CD14-positive monocyte (primary cell): ENCODE results near the gene THRSP. TPM values are rescaled to one million over a fixed set of nuclear protein-coding genes. Genes with fewer than 3 reads are reported as not detected.
"Not testable (repeated sequence)": the region's sequence is repeated elsewhere in the genome, so short reads cannot be mapped to it uniquely, and the experiment has no call there.

Experiments used
- DNase-seq, 3 donors: peaks; one replicate each; pipeline ENCODE4 v3.0.0-alpha.2; 2011 to 2022
- H2AFZ ChIP-seq: 2 replicates; pipeline ENCODE4 v1.6.0; 2012; ENCODE audit warnings: mild to moderate bottlenecking, low read depth, low read length, inconsistent platforms; ENCODE audit not compliant: insufficient read depth, poor library complexity, severe bottlenecking
- H3K27ac ChIP-seq, 2 donors: 1 replicate in 1 of 2; 2 replicates in 1 of 2; pipeline ENCODE4 v1.5.1; 2012 to 2013; ENCODE audit warnings: low read length in 2 of 2, control low read depth in 1 of 2, inconsistent platforms in 1 of 2, low read depth in 1 of 2, mild to moderate bottlenecking in 1 of 2
- H3K27me3 ChIP-seq, 2 donors: one replicate each; pipeline versions ENCODE4 v1.6.0 to v1.6.1; 2011 to 2013; ENCODE audit warnings: low read length in 2 of 2; ENCODE audit not compliant: control insufficient read depth in 2 of 2, insufficient read depth in 2 of 2
- H3K36me3 ChIP-seq, 2 donors: replicated peaks in 1 of 2; 1 replicate in 1 of 2; 2 replicates in 1 of 2; pipeline versions ENCODE4 v1.5.1 to v1.6.1; 2012 to 2013; ENCODE audit warnings: low read length in 2 of 2, control low read depth in 1 of 2, inconsistent platforms in 1 of 2, mild to moderate bottlenecking in 1 of 2; ENCODE audit not compliant: insufficient read depth in 2 of 2, control insufficient read depth in 1 of 2
- H3K4me1 ChIP-seq, 2 donors: 1 replicate in 1 of 2; 2 replicates in 1 of 2; pipeline versions ENCODE4 v1.5.1 to v1.6.1; 2012 to 2013; ENCODE audit warnings: low read length in 2 of 2, control low read depth in 1 of 2, inconsistent platforms in 1 of 2, mild to moderate bottlenecking in 1 of 2, moderate library complexity in 1 of 2; ENCODE audit not compliant: insufficient read depth in 2 of 2, control insufficient read depth in 1 of 2
- H3K4me2 ChIP-seq: replicated peaks from 2 replicates; pipeline ENCODE3; 2012; ENCODE audit warnings: low read length, moderate library complexity, mild to moderate bottlenecking; ENCODE audit not compliant: poor library complexity, severe bottlenecking; ENCODE audit errors: extremely low read depth
- H3K4me3 ChIP-seq, 3 experiments: fragments of 200-600 bp in 1 of 3; sonication (generic) in 1 of 3; replicated peaks in 1 of 3; 1 replicate in 2 of 3; 2 replicates in 1 of 3; pipeline ENCODE4 v1.5.1; 2011 to 2013; ENCODE audit warnings: low read length in 3 of 3, mild to moderate bottlenecking in 3 of 3, control low read depth in 2 of 3, low read depth in 2 of 3, inconsistent platforms in 1 of 3, moderate library complexity in 1 of 3
- H3K79me2 ChIP-seq: 2 replicates; pipeline ENCODE4 v1.6.0; 2012; ENCODE audit warnings: mild to moderate bottlenecking, control low read depth, inconsistent platforms, low read length, moderate library complexity; ENCODE audit not compliant: insufficient read depth
- H3K9ac ChIP-seq: 2 replicates; pipeline ENCODE4 v1.6.0; 2017; ENCODE audit warnings: low read length, mild to moderate bottlenecking; ENCODE audit not compliant: insufficient read depth, poor library complexity, severe bottlenecking
- H3K9me3 ChIP-seq, 2 donors: replicated peaks in 1 of 2; 1 replicate in 1 of 2; 2 replicates in 1 of 2; pipeline versions ENCODE4 v1.5.1 to v1.6.1; 2012 to 2013; ENCODE audit warnings: low read length in 2 of 2, control low read depth in 1 of 2; ENCODE audit not compliant: control insufficient read depth in 1 of 2, insufficient read depth in 1 of 2
- H4K20me1 ChIP-seq: 2 replicates; pipeline ENCODE4 v1.6.0; 2012; ENCODE audit warnings: mild to moderate bottlenecking, low read length, control low read depth, moderate library complexity; ENCODE audit not compliant: insufficient read depth
- H3K27ac Mint-ChIP-seq, 7 donors: one replicate each; pipeline ENCODE4 v1.8.0; 2020; ENCODE audit warnings: mild to moderate bottlenecking in 7 of 7, mixed read lengths in 7 of 7, moderate library complexity in 6 of 7, inconsistent platforms in 2 of 7
- H3K27me3 Mint-ChIP-seq, 3 donors: one replicate each; pipeline ENCODE4 v1.8.0; 2021 to 2022; ENCODE audit warnings: low read depth in 3 of 3, mild to moderate bottlenecking in 3 of 3, mixed read lengths in 3 of 3, moderate library complexity in 3 of 3, inconsistent platforms in 1 of 3
- H3K36me3 Mint-ChIP-seq, 2 donors: one replicate each; pipeline ENCODE4 v1.8.0; 2020; ENCODE audit warnings: mixed read lengths in 2 of 2, inconsistent platforms in 1 of 2, mild to moderate bottlenecking in 1 of 2
- H3K4me1 Mint-ChIP-seq: one replicate; pipeline ENCODE4 v1.8.0; 2020; ENCODE audit warnings: mild to moderate bottlenecking, mixed read lengths
- H3K4me3 Mint-ChIP-seq, 2 donors: one replicate each; pipeline ENCODE4 v1.8.0; 2020; ENCODE audit warnings: mild to moderate bottlenecking in 2 of 2, mixed read lengths in 2 of 2, moderate library complexity in 1 of 2
- H3K9me3 Mint-ChIP-seq, 7 donors: one replicate each; pipeline ENCODE4 v1.8.0; 2020 to 2022; ENCODE audit warnings: mixed read lengths in 7 of 7, mild to moderate bottlenecking in 6 of 7, moderate library complexity in 6 of 7, inconsistent platforms in 2 of 7
- CTCF ChIP-seq: fragments of 200-600 bp; IDR thresholded peaks from one replicate; pipeline ENCODE4 v1.8.0; 2022; ENCODE audit warnings: antibody characterized with exemption, mild to moderate bottlenecking
- WGBS: methylation state at CpG from one replicate; pipeline ENCODE4 v1.1.5; 2013; ENCODE audit warnings: missing lambda C conversion rate; ENCODE audit not compliant: insufficient coverage; 5-methylcytosine and 5-hydroxymethylcytosine counted together
- intact Hi-C, 2 donors: fragments of 100-400 bp; cut with micrococcal nuclease; formaldehyde crosslinking; loops; one replicate each; pipeline versions ENCODE4 v1.15.0 to v1.15.1; 2023
- polyA plus RNA-seq, 3 donors: library from polyadenylated mRNA; depleted of rRNA in 1 of 3; unstranded in 2 of 3; stranded (reverse) in 1 of 3; fragments of 300-500 nt in 2 of 3; fragments of >200 nt in 1 of 3; fragmentation: Illumina TruSeq in 2 of 3; gene quantifications; 1 replicate in 2 of 3; 2 replicates in 1 of 3; pipeline ENCODE4 v1.2.3, GENCODE V29; 2012 to 2021

Gene THRSP
- polyA plus RNA-seq, 3 donors = not detected

GRCh38 chr11:78083021-78083420 is 19.4 kb downstream of the THRSP start:
- Histone ChIP-seq H3K4me2 (no peak overlapping the region), H3K9ac (no peak overlapping the region), H4K20me1 (peaks cover 9% of the 10 kb centered on the region), H3K9me3 (no peaks in the 10 kb centered on the region), H2AFZ (no peak overlapping the region), H3K27me3 (no peaks in the 10 kb centered on the region), H3K4me3 (no peak overlapping the region), H3K36me3 (no peaks in the 10 kb centered on the region), H3K79me2 (peaks cover 18% of the 10 kb centered on the region), H3K27ac (no peak overlapping the region), H3K4me1 (peaks cover 18 to 25% of the 10 kb centered on the region in 2 donors)
- Mint-ChIP-seq H3K4me1 (peaks cover 21% of the 10 kb centered on the region), H3K36me3 (no peaks in the 10 kb centered on the region), H3K4me3 (no peak overlapping the region), H3K9me3 (peaks cover 0 to 1% (median 0%) of the 10 kb centered on the region in 7 donors), H3K27me3 (peaks cover 0 to 4% (median 0%) of the 10 kb centered on the region in 3 donors), H3K27ac (no peak overlapping the region)
- TF ChIP-seq CTCF = no peak
- intact Hi-C loops = no loop called here
- DNase-seq = no peak
- WGBS = 89% methylated on average over 4 of the region's 4 CpGs

- H3K36me3 Mint-ChIP-seq, intact Hi-C loops: not testable (repeated sequence)
Observed at GRCh38 chr11:78084506-78084905, 20.8 kb downstream of the THRSP start.

More at GRCh38 chr11:78084506-78084905, 20.8 kb downstream of the THRSP start:
- not testable (repeated sequence) for H3K36me3 ChIP-seq, H4K20me1 ChIP-seq, H3K27me3 ChIP-seq, H3K4me2 ChIP-seq, H3K27me3 Mint-ChIP-seq, H3K79me2 ChIP-seq, H3K9me3 ChIP-seq, H3K9ac ChIP-seq, H3K27ac Mint-ChIP-seq, H3K9me3 Mint-ChIP-seq, DNase-seq, H3K4me3 Mint-ChIP-seq, H3K4me1 Mint-ChIP-seq, H3K4me3 ChIP-seq, H2AFZ ChIP-seq, H3K27ac ChIP-seq
- H3K4me1 ChIP-seq = peaks cover 7 to 11% of the 10 kb centered on the region in 2 donors
- WGBS = 97% methylated on average over 8 of the region's 8 CpGs
